GM12875 (cell line): Measurements from ENCODE around the gene MTHFD1L.

Source experiments
- H3K4me3 ChIP-seq: one replicate; pipeline ENCODE4 v1.5.1; 2011; ENCODE audit warnings: low read depth, low read length, control low read depth
- TF ChIP-seq, protein P1 (sequence below): IDR thresholded peaks from 2 replicates; pipeline ENCODE4 v1.5.1; 2011; ENCODE audit warnings: low read depth, mild to moderate bottlenecking, control low read depth, inconsistent platforms, low read length, moderate library complexity, borderline replicate concordance; ENCODE audit not compliant: insufficient read depth

Gene MTHFD1L

DNA sequence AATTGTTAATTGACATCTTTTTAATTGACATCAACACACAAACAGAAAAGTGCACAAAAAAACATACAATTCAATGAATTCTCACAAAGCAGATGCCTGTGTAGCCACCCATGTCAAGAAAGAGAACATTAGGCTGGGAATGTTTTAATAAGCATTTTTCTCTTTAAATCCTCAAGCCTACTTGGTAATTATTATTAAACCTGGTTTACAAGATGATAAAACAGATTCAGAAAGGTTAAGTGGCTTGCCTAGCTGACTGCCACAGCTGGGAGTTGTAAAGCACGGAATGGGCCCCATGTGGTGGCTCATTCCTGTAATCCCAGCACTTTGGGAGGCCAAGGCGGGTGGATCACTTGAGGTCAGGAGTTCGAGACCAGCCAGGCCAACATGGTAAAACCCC is 284.3 kb downstream of the MTHFD1L start:
- TF ChIP-seq, protein P1, sequence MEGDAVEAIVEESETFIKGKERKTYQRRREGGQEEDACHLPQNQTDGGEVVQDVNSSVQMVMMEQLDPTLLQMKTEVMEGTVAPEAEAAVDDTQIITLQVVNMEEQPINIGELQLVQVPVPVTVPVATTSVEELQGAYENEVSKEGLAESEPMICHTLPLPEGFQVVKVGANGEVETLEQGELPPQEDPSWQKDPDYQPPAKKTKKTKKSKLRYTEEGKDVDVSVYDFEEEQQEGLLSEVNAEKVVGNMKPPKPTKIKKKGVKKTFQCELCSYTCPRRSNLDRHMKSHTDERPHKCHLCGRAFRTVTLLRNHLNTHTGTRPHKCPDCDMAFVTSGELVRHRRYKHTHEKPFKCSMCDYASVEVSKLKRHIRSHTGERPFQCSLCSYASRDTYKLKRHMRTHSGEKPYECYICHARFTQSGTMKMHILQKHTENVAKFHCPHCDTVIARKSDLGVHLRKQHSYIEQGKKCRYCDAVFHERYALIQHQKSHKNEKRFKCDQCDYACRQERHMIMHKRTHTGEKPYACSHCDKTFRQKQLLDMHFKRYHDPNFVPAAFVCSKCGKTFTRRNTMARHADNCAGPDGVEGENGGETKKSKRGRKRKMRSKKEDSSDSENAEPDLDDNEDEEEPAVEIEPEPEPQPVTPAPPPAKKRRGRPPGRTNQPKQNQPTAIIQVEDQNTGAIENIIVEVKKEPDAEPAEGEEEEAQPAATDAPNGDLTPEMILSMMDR = no peak
- no peak overlapping the region for H3K4me3 ChIP-seq
